ENCODE data around the gene LGALS8.
"Not testable (repeated sequence)": the region's sequence is repeated elsewhere in the genome, so short reads cannot be mapped to it uniquely, and the experiment has no call there.

Gene LGALS8

DNA sequence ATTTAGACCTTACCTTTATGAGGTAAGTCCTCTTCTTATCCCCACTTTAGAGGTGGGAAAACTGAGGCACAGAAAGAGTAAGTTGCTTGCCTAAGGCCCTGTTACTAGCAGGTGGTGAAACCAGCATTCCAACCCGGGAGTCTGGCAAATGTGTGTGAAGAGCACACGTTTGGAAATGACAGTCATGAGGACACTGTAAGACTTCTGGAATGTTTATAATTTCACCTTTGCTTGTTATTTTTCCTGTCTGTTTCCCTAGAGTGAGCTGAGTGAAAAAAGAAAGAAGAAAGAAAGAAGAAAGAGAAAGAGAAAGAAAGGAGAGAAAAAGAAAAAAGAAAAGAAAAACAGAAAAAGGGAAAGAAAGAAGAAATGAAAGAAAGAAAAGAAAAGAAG, 21.2 kb upstream of the LGALS8 start:
- peaks cover 12% of the 10 kb centered on the region for H3K4me1 Mint-ChIP-seq
- H3K4me3 Mint-ChIP-seq, result peak overlapping the region; percentile 59 to 78
- peak overlapping the region; percentile 89 to 96 for H3K27ac Mint-ChIP-seq
- H3K9me3 Mint-ChIP-seq, result no peaks in the 10 kb centered on the region
- DNase-seq, result no peak
- ATAC-seq, result no peak
- H3K27me3 Mint-ChIP-seq, result no peaks in the 10 kb centered on the region

GRCh38 chr1:236502972-236503639, 20.7 kb upstream of the LGALS8 start:
- DNase-seq (no peak), ATAC-seq (no peak)
- Mint-ChIP-seq H3K27me3 (no peaks in the 10 kb centered on the region), H3K4me3 (peak overlapping the region; percentile 59 to 78), H3K27ac (peak overlapping the region; percentile 89 to 96), H3K9me3 (no peaks in the 10 kb centered on the region), H3K4me1 (peaks cover 12% of the 10 kb centered on the region)

DNA sequence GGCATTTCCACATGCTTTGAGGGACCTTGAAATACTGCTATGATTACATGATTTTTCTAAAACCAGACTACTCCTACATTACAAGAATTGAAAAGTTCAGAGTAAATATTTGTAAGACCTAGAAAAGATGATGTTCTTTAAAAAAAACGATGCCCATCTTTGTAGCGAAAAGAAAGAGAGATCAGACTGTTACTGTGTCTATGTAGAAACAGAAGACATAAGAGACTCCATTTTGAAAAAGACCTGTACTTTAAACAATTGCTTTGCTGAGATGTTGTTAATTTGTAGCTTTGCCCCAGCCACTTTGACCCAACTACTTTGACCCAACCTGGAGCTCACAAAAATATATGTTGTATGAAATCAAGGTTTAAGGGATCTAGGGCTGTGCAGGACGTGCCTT, 19.4 kb upstream of the LGALS8 start:
- not testable (repeated sequence) for ATAC-seq, H3K9me3 Mint-ChIP-seq, DNase-seq, H3K27ac Mint-ChIP-seq, H3K4me3 Mint-ChIP-seq, H3K27me3 Mint-ChIP-seq
- H3K4me1 Mint-ChIP-seq, result peaks cover 19% of the 10 kb centered on the region

DNA sequence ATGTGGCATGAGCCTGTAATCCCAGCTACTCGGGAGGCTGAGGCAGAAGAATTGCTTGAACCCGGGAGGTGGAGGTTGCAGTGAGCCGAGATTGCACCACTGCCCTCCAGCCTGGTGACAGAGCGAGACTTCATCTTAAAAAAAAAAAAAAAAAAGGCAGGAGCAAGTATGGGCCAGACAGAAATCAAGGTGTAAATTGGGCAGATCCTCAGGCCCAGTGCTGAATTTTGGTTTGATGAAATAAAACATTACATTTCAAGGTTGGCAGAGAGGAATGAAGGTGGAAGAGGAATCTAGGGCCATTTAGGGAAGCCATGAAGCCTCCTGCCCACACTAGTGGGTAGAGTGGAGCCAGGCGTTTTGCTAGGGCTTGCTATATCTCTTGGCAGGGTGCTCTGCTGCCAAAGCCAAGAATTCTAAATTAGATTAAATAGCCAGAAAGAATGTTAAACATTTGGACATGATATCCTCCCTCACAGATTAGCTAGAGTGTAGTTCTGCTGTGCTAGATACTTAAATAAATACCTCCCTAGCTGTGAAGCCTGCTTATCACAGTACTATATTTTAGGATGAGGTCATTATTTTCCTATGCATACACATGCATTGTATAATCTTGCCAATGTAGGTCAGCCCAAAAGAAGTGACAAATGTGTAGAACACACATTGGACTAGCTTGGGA, 16.6 kb upstream of the LGALS8 start:
- Mint-ChIP-seq H3K9me3 (no peaks in the 10 kb centered on the region), H3K4me1 (peaks cover 19% of the 10 kb centered on the region), H3K27me3 (no peaks in the 10 kb centered on the region)

DNA sequence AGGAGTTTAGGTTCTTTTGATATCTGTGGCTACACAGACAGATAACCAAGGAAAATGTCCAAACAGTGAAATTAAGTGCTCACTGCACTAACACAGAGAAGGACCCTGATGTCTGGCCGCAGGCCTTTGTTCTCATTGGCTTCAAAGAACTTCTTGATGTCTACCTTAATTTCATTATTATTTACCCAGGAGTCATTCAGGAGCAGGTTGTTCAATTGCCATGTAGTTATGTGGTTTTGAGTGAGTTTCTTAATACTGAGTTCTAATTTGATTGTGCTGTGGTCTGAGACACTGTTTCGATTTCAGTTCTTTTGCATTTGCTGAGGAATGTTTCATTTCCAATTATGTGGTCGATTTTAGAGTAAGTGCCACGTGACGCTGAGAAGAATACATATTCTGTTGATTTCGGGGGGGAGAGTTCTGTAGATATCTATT, 15.2 kb upstream of the LGALS8 start:
- ATAC-seq (peak; percentile 67), DNase-seq (no peak)
- H3K27me3 Mint-ChIP-seq, result no peaks in the 10 kb centered on the region
- peak overlapping the region in 1 of 2 donors; percentile 81 for H3K27ac Mint-ChIP-seq
- H3K9me3 Mint-ChIP-seq, result no peaks in the 10 kb centered on the region
- peak overlapping the region in 1 of 2 donors; percentile 5 for H3K4me3 Mint-ChIP-seq
- H3K4me1 Mint-ChIP-seq, result peaks cover 6% of the 10 kb centered on the region

More for the DNA sequence above, 16.6 kb upstream of the LGALS8 start:
- Mint-ChIP-seq H3K4me3 (no peak overlapping the region), H3K27ac (no peak overlapping the region)
- DNase-seq (no peak), ATAC-seq (no peak)

GRCh38 chr1:236509203-236509602, 14.6 kb upstream of the LGALS8 start:
- peaks cover 6% of the 10 kb centered on the region for H3K4me1 Mint-ChIP-seq
- ATAC-seq (no peak), DNase-seq (no peak)
- no peak overlapping the region for H3K4me3 Mint-ChIP-seq
- H3K27ac Mint-ChIP-seq, result no peak overlapping the region
- H3K27me3 Mint-ChIP-seq, result no peaks in the 10 kb centered on the region
- no peaks in the 10 kb centered on the region for H3K9me3 Mint-ChIP-seq

GRCh38 chr1:236509647-236510401, 14.0 kb upstream of the LGALS8 start:
- DNase-seq, result no peak
- H3K27ac Mint-ChIP-seq, result no peak overlapping the region
- H3K27me3 Mint-ChIP-seq, result no peaks in the 10 kb centered on the region
- no peaks in the 10 kb centered on the region for H3K9me3 Mint-ChIP-seq
- no peak for ATAC-seq
- H3K4me1 Mint-ChIP-seq, result peaks cover 6% of the 10 kb centered on the region
- no peak overlapping the region for H3K4me3 Mint-ChIP-seq

GRCh38 chr1:236511735-236512418, 11.9 kb upstream of the LGALS8 start:
- ATAC-seq, result no peak
- H3K4me3 Mint-ChIP-seq, result no peak overlapping the region
- peaks cover 15% of the 10 kb centered on the region for H3K4me1 Mint-ChIP-seq
- no peaks in the 10 kb centered on the region for H3K27me3 Mint-ChIP-seq
- H3K9me3 Mint-ChIP-seq, result no peaks in the 10 kb centered on the region
- H3K27ac Mint-ChIP-seq, result no peak overlapping the region
- no peak for DNase-seq

- ATAC-seq (no peak), DNase-seq (no peak)
- Mint-ChIP-seq H3K4me3 (no peak overlapping the region), H3K27ac (no peak overlapping the region), H3K9me3 (no peaks in the 10 kb centered on the region), H3K27me3 (no peaks in the 10 kb centered on the region), H3K4me1 (peaks cover 12% of the 10 kb centered on the region)
Measured at GRCh38 chr1:236514703-236515442, 8.9 kb upstream of the LGALS8 start.

GRCh38 chr1:236515443-236515958, 8.3 kb upstream of the LGALS8 start:
- peaks cover 12% of the 10 kb centered on the region for H3K4me1 Mint-ChIP-seq
- no peaks in the 10 kb centered on the region for H3K9me3 Mint-ChIP-seq
- no peak for DNase-seq
- H3K27me3 Mint-ChIP-seq, result no peaks in the 10 kb centered on the region
- H3K4me3 Mint-ChIP-seq, result no peak overlapping the region
- no peak for ATAC-seq
- H3K27ac Mint-ChIP-seq, result no peak overlapping the region

DNA sequence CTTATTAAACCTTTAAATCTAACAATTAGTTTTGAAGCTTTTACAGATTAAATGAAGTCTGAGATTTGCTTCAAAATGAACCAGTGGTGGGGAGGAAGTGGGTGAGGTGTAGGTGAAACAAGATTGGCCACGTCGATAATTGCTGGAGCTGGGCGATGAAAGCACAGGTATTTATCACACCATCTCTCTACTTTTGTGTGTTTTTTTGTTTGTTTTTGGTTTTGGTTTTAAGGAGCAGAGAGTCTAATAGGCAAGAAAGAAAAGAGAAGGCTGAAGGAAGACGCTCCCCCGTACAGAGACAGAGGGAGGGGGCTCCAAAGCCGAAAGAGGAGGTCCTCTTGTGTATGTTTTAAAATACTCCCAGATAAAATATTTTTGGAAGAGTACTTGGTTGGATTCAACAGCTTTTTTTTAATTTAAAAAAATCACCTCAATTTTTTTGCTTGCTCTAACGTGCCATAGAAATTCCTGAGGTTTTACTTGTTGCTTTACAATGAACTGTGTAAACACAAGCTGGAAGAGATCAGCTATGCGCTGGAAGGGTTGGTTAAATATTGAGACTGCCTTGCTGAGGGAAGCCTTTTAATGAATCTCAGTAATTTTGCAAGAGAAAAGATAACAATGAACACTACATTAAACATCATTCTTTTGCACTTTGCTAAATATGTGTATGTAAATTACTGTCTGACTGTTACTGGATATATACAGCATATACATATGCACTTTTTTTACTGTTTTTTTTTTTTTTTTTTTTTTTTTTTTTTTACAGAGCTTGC, 6.7 kb upstream of the LGALS8 start:
- ATAC-seq, result peak; percentile 48
- no peak for DNase-seq
- Mint-ChIP-seq H3K4me1 (peaks cover 12% of the 10 kb centered on the region), H3K27me3 (no peaks in the 10 kb centered on the region), H3K9me3 (no peaks in the 10 kb centered on the region), H3K4me3 (no peak overlapping the region), H3K27ac (no peak overlapping the region)

- Mint-ChIP-seq H3K4me1 (peaks cover 18% of the 10 kb centered on the region), H3K27ac (no peak overlapping the region), H3K27me3 (no peaks in the 10 kb centered on the region), H3K4me3 (no peak overlapping the region), H3K9me3 (no peaks in the 10 kb centered on the region)
- ATAC-seq (no peak), DNase-seq (no peak)
Measured at GRCh38 chr1:236518322-236518721, 5.5 kb upstream of the LGALS8 start.

GRCh38 chr1:236520445-236521005, 3.3 kb upstream of the LGALS8 start:
- Mint-ChIP-seq H3K27me3 (no peaks in the 10 kb centered on the region), H3K9me3 (no peaks in the 10 kb centered on the region), H3K4me1 (peaks cover 22% of the 10 kb centered on the region), H3K4me3 (no peak overlapping the region), H3K27ac (no peak overlapping the region)
- ATAC-seq (no peak), DNase-seq (no peak)

Measured in stimulated activated naive CD8-positive, alpha-beta T cell treated with anti-CD3 and anti-CD28 coated beads, Interleukin-15, amount 100 ng/mL, for 72 hours (primary cell).